Small intestine (tissue), 7 donors: ENCODE results near the gene ZMYND19. TPM values are rescaled to one million over a fixed set of nuclear protein-coding genes. Genes with fewer than 3 reads are reported as not detected.

Source experiments
- DNase-seq, 2 donors: peaks; one replicate each; pipeline versions ENCODE4 v3.0.0 to v3.0.0-alpha.2; 2013
- FAIRE-seq: peaks from 2 replicates; lab custom pipeline; 2012; peaks lifted over from hg19 to GRCh38; lab: Jason Lieb, UNC
- H3K27ac ChIP-seq, 3 donors: one replicate each; pipeline ENCODE4 v1.5.1; 2013; ENCODE audit warnings: low read length in 2 of 3, mild to moderate bottlenecking in 2 of 3, control low read depth in 1 of 3, inconsistent platforms in 1 of 3, low read depth in 1 of 3, moderate library complexity in 1 of 3
- H3K27me3 ChIP-seq, 3 donors: one replicate each; pipeline ENCODE4 v1.6.1; 2013; ENCODE audit warnings: low read length in 3 of 3, inconsistent platforms in 1 of 3; ENCODE audit not compliant: control insufficient read depth in 3 of 3, insufficient read depth in 3 of 3
- H3K36me3 ChIP-seq, 3 donors: one replicate each; pipeline ENCODE4 v1.6.1; 2013; ENCODE audit warnings: low read length in 3 of 3, inconsistent platforms in 1 of 3, low read depth in 1 of 3, mild to moderate bottlenecking in 1 of 3, moderate library complexity in 1 of 3; ENCODE audit not compliant: control insufficient read depth in 3 of 3, insufficient read depth in 2 of 3
- H3K4me1 ChIP-seq, 3 donors: one replicate each; pipeline ENCODE4 v1.6.1; 2013; ENCODE audit warnings: low read length in 2 of 3, inconsistent platforms in 1 of 3, low read depth in 1 of 3, mild to moderate bottlenecking in 1 of 3, moderate library complexity in 1 of 3; ENCODE audit not compliant: control insufficient read depth in 3 of 3, insufficient read depth in 2 of 3
- H3K4me3 ChIP-seq, 3 donors: one replicate each; pipeline ENCODE4 v1.5.1; 2013; ENCODE audit warnings: low read length in 3 of 3, control low read depth in 1 of 3, inconsistent platforms in 1 of 3, low read depth in 1 of 3, mild to moderate bottlenecking in 1 of 3, moderate library complexity in 1 of 3
- H3K9me3 ChIP-seq, 2 donors: one replicate each; pipeline ENCODE4 v1.6.1; 2013; ENCODE audit warnings: low read depth in 1 of 2, low read length in 1 of 2; ENCODE audit not compliant: control insufficient read depth in 2 of 2, insufficient read depth in 1 of 2
- WGBS, 3 donors: extraction: QIAGEN DNeasy Blood & Tissue Kit; methylation state at CpG; one replicate each; pipeline ENCODE4 v1.1.7; 2013; 5-methylcytosine and 5-hydroxymethylcytosine counted together
- polyA plus RNA-seq, 4 donors: library from polyadenylated mRNA; stranded (reverse) in 3 of 4; unstranded in 1 of 4; fragments of 200-250 nt in 3 of 4; fragments of 120-200 nt in 1 of 4; gene quantifications; one replicate each; pipeline versions ENCODE4 v1.2.1 to v1.2.3, GENCODE V29; 2013
- donor health status: healthy with polysubstance abuse.
- donor health status: control.
- donor health status: control.
- donor health status: Bipolar disorder and iron deficiency.
- donor health status: healthy.

ZMYND19 gene
- polyA plus RNA-seq, 4 donors = 14.1 to 17.7 (median 17.0) TPM

- Histone ChIP-seq H3K4me3 (peak overlapping the region; percentile 69 to 86 (median 69)), H3K27me3 (no peaks in the 10 kb centered on the region), H3K4me1 (peaks cover 2 to 16% (median 11%) of the 10 kb centered on the region in 3 donors), H3K9me3 (no peaks in the 10 kb centered on the region), H3K36me3 (peaks cover 4 to 46% (median 6%) of the 10 kb centered on the region in 3 donors), H3K27ac (peak overlapping the region; percentile 76 to 93 (median 83))
- 1% methylated on average over 35 to 58 of the region's 58 CpGs for WGBS, 3 donors
- FAIRE-seq = no peak
- peak; percentile 37 to 66 for DNase-seq
These were observed 29.1 kb upstream of the ZMYND19 start for GRCh38 chr9:137619240-137620047.

GRCh38 chr9:137618105-137619067, 28.1 kb upstream of the ZMYND19 start, which contains the start of gene EHMT1:
Gene EHMT1 (plus strand): TSS chr9:137619005. CDS start chr9:137619029, 24 bp downstream.
- peaks cover 6 to 52% (median 6%) of the 10 kb centered on the region in 3 donors for H3K36me3 ChIP-seq
- no peaks in the 10 kb centered on the region for H3K27me3 ChIP-seq
- H3K27ac ChIP-seq = peak within 1 kb of the TSS; percentile 76 to 97 (median 87)
- no peaks in the 10 kb centered on the region for H3K9me3 ChIP-seq
- WGBS, 3 donors = 0 to 1% (median 0%) methylated on average over 62 to 94 of the region's 94 CpGs
- DNase-seq (peak; percentile 92 to 96), FAIRE-seq (no peak)
- peaks cover 2 to 16% (median 11%) of the 10 kb centered on the region in 3 donors for H3K4me1 ChIP-seq
- H3K4me3 ChIP-seq = peak within 1 kb of the TSS; percentile 69 to 100 (median 86)

GRCh38 chr9:137615387-137615871, 25.1 kb upstream of the ZMYND19 start:
- Histone ChIP-seq H3K27ac (no peak overlapping the region), H3K36me3 (peaks cover 6 to 48% (median 6%) of the 10 kb centered on the region in 3 donors), H3K4me3 (no peak overlapping the region), H3K4me1 (peaks cover 2 to 33% (median 4%) of the 10 kb centered on the region in 3 donors), H3K27me3 (no peaks in the 10 kb centered on the region), H3K9me3 (no peaks in the 10 kb centered on the region)
- 90 to 95% (median 94%) methylated on average over 18 to 19 of the region's 19 CpGs for WGBS, 3 donors
- DNase-seq (no peak), FAIRE-seq (no peak)

GRCh38 chr9:137614631-137615386, 24.5 kb upstream of the ZMYND19 start:
- DNase-seq = no peak
- Histone ChIP-seq H3K27me3 (no peaks in the 10 kb centered on the region), H3K9me3 (no peaks in the 10 kb centered on the region), H3K36me3 (peaks cover 6 to 51% (median 6%) of the 10 kb centered on the region in 3 donors), H3K4me3 (no peak overlapping the region), H3K4me1 (peaks cover 0 to 27% (median 4%) of the 10 kb centered on the region in 3 donors), H3K27ac (no peak overlapping the region)
- no peak for FAIRE-seq
- WGBS, 3 donors = 90 to 94% (median 93%) methylated on average over 22 to 25 of the region's 25 CpGs

GRCh38 chr9:137613738-137614523, 23.6 kb upstream of the ZMYND19 start:
- H3K27me3 ChIP-seq = no peaks in the 10 kb centered on the region
- no peak for DNase-seq
- H3K27ac ChIP-seq = peak overlapping the region in 2 of 3 donors; percentile 92 to 98
- no peak overlapping the region for H3K4me3 ChIP-seq
- peaks cover 0 to 26% (median 4%) of the 10 kb centered on the region in 3 donors for H3K4me1 ChIP-seq
- H3K9me3 ChIP-seq = no peaks in the 10 kb centered on the region
- peaks cover 6 to 60% (median 6%) of the 10 kb centered on the region in 3 donors for H3K36me3 ChIP-seq
- WGBS, 3 donors = 93 to 96% (median 93%) methylated on average over 26 to 27 of the region's 27 CpGs
- FAIRE-seq = no peak

- no peaks in the 10 kb centered on the region for H3K27me3 ChIP-seq
- 90 to 96% (median 94%) methylated on average over 5 of the region's 5 CpGs for WGBS, 3 donors
- H3K4me1 ChIP-seq = peaks cover 0 to 26% (median 4%) of the 10 kb centered on the region in 3 donors
- FAIRE-seq (no peak), DNase-seq (no peak)
- H3K36me3 ChIP-seq = peaks cover 6 to 67% (median 6%) of the 10 kb centered on the region in 3 donors
- no peak overlapping the region for H3K4me3 ChIP-seq
- peak overlapping the region; percentile 92 to 98 (median 96) for H3K27ac ChIP-seq
- no peaks in the 10 kb centered on the region for H3K9me3 ChIP-seq
These were observed 22.9 kb upstream of the ZMYND19 start for GRCh38 chr9:137613259-137613658.

GRCh38 chr9:137612741-137613142, 22.4 kb upstream of the ZMYND19 start:
- Histone ChIP-seq H3K4me3 (no peak overlapping the region), H3K36me3 (peaks cover 6 to 67% (median 6%) of the 10 kb centered on the region in 3 donors), H3K4me1 (peaks cover 0 to 28% (median 4%) of the 10 kb centered on the region in 3 donors), H3K27me3 (no peaks in the 10 kb centered on the region), H3K27ac (peak overlapping the region; percentile 92 to 98 (median 96)), H3K9me3 (no peaks in the 10 kb centered on the region)
- DNase-seq = no peak
- no peak for FAIRE-seq
- WGBS, 3 donors = 59 to 63% (median 61%) methylated on average over 7 to 8 of the region's 8 CpGs
